Measurements from ENCODE around the gene ESYT3.
"Not testable (repeated sequence)": the region's sequence is repeated elsewhere in the genome, so short reads cannot be mapped to it uniquely, and the experiment has no call there.

Gene ESYT3

GRCh38 chr3:138445654-138446053 lies 11.2 kb downstream of the ESYT3 start:
- H3K27ac ChIP-seq: no peak overlapping the region
- no peak for TF ChIP-seq CTCF (conservative IDR thresholded peaks at IDR 0.05)

- no peak for TF ChIP-seq CTCF (conservative IDR thresholded peaks at IDR 0.05)
- H3K27ac ChIP-seq: no peak overlapping the region
These were observed 14.2 kb downstream of the ESYT3 start for GRCh38 chr3:138448631-138449030.

GRCh38 chr3:138449490-138449889 lies 15.1 kb downstream of the ESYT3 start:
- H3K27ac ChIP-seq: no peak overlapping the region
- no peak for TF ChIP-seq CTCF (conservative IDR thresholded peaks at IDR 0.05)

GRCh38 chr3:138450181-138450580 lies 15.8 kb downstream of the ESYT3 start:
- no peak for TF ChIP-seq CTCF (conservative IDR thresholded peaks at IDR 0.05)
- H3K27ac ChIP-seq: no peak overlapping the region

GRCh38 chr3:138450704-138451424 lies 16.4 kb downstream of the ESYT3 start:
- no peak for TF ChIP-seq CTCF (conservative IDR thresholded peaks at IDR 0.05)
- H3K27ac ChIP-seq: no peak overlapping the region

- no peak for TF ChIP-seq CTCF (conservative IDR thresholded peaks at IDR 0.05)
- no peak overlapping the region for H3K27ac ChIP-seq
These were observed 17.3 kb downstream of the ESYT3 start for GRCh38 chr3:138451595-138452162.

- H3K27ac ChIP-seq: no peak overlapping the region
- TF ChIP-seq CTCF (conservative IDR thresholded peaks at IDR 0.05): no peak
These were observed 18.0 kb downstream of the ESYT3 start for GRCh38 chr3:138452436-138452835.

- not testable (repeated sequence) for H3K27ac ChIP-seq
These were observed 19.5 kb downstream of the ESYT3 start for GRCh38 chr3:138453940-138454339.

All from VCaP (cell line).